Endothelial cell of umbilical vein (primary cell): ENCODE results near the gene EIF5A2.
"Not testable (repeated sequence)": the region's sequence is repeated elsewhere in the genome, so short reads cannot be mapped to it uniquely, and the experiment has no call there.

ENCODE experiments used
- CTCF ChIP-seq, 2 donors: IDR thresholded peaks; 1 replicate in 1 of 2; 2 replicates in 1 of 2; pipeline ENCODE4 v1.5.1; 2011; ENCODE audit warnings: low read length in 2 of 2, mild to moderate bottlenecking in 2 of 2, moderate library complexity in 2 of 2, control low read depth in 1 of 2, inconsistent platforms in 1 of 2, low read depth in 1 of 2; ENCODE audit not compliant: insufficient read depth in 1 of 2; ENCODE audit errors: extremely low read depth in 1 of 2
- FOS ChIP-seq: IDR thresholded peaks from 2 replicates; pipeline ENCODE4 v1.6.1; 2011; ENCODE audit warnings: mild to moderate bottlenecking, low read length, moderate library complexity, borderline replicate concordance; ENCODE audit not compliant: insufficient read depth

- not testable (repeated sequence) for TF ChIP-seq FOS; CTCF (IDR thresholded peaks at IDR 0.05; ENCODE audit: extremely low read depth in 1 of 2, insufficient read depth in 1 of 2, low read depth in 1 of 2, low read length in 2 of 2)
These were observed 24.6 kb upstream of the EIF5A2 start for GRCh38 chr3:170933039-170933438.
